ENCODE results near the gene PET100. TPM values are rescaled to one million over a fixed set of nuclear protein-coding genes. Genes with fewer than 3 reads are reported as not detected.
"Not testable (repeated sequence)": the region's sequence is repeated elsewhere in the genome, so short reads cannot be mapped to it uniquely, and the experiment has no call there.

The PET100 gene
- total RNA-seq, 1 donor from 2014 or later = 91.7 TPM

GRCh38 chr19:7633698-7634097 lies 4.1 kb downstream of the PET100 start, which contains the start of gene PCP2:
TSS of gene PCP2 (minus strand) at chr19:7633719. CDS start at chr19:7633457, 262 bp downstream.
- no peak for ATAC-seq

DNA sequence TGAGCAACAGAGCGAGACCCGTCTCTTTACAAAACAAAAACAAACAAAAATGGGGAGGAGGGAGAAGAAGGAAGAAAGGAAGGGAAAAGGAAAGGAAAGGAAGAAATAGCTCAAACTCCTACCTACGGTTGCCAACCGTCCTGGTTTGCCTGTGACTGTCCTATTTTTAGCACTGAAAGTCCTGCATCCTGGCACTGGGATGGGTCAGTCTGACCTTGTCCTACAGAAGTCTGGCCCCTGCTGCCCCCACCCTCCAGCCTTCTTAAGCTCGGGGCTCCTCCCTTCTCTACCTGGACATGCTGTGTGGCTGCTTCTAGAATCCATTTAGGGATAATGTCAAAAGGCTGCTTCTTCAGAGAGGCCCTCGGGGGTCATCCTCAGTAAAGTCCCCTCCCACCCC lies 6.1 kb downstream of the PET100 start:
- ATAC-seq = no peak

- ATAC-seq = no peak
These were observed 6.7 kb downstream of the PET100 start for GRCh38 chr19:7636317-7636690.

- ATAC-seq = peak; percentile 94
These were observed 7.2 kb downstream of the PET100 start, which contains the start of gene STXBP2 for GRCh38 chr19:7636691-7637373. TSS of gene STXBP2 (plus strand) at chr19:7637110. CDS start at chr19:7637150, 40 bp downstream.

DNA sequence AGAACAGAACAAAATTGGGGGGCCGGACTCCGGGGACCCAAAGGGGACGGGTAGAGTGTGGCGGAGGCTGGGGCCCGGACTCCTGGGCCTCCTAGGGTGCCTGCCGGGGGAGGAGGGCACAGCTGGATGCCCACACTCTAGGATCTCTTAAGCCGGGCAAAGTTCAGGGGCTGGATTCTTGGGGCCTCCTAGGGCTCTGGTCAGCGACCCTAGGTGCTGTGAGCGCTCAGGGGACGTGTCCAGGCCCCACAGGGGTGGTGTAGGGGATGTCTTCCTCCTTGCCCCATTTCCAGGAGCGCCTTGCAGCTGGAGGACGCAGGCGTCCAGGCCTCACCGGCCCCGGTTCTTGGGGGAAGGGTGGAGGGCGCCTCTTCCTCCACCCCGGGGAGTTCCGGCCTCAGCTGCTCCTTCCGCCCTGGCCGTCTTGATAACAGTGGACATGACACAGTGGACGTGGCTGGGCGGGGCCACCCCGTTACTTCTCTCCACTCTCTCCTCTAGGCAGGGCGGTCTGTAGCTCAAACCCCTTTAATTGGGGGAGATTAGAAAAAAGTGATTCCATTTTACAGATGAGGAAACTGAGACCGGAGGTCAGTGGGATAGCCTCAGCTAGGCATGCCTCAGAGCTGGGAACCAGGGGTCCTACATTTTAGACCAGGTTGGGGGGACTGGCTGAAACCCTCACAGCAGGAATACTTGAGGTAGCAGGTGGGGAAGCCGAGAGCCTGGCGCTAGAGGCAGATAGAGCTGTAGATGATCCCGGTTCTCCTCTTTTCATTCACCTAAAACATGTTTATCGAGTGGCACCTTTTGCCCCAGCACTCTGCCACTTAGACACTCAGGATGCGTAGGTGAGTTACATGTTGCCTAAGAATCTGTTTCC lies 8.0 kb downstream of the PET100 start:
- peak; percentile 32 for ATAC-seq

GRCh38 chr19:7638802-7639465 lies 9.3 kb downstream of the PET100 start:
- ATAC-seq = no peak

DNA sequence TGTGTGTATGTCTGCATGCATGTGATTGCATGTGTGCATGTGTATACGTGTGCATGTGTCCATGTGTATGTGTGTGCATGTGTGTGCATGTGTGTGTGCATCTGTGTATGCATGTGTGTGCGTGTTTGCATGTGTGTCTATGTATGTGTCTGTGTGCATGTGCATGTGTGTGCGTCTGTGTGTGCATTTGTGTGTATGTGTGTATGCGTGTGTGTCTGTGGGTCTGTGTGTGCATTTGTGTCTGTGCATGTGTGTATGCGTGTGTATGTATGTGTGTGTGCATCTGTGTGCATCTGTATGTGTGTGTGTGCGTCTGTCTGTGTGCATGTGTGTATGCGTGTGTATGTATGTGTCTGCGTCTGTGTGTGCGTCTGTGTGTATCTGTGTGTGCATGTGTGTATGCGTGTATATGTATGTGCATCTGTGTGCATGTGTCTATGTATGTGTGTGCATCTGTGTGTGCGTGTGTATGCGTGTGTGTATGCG lies 10.3 kb downstream of the PET100 start:
- no peak for ATAC-seq

- ATAC-seq = no peak
These were observed 11.2 kb downstream of the PET100 start for GRCh38 chr19:7640803-7641202.

DNA sequence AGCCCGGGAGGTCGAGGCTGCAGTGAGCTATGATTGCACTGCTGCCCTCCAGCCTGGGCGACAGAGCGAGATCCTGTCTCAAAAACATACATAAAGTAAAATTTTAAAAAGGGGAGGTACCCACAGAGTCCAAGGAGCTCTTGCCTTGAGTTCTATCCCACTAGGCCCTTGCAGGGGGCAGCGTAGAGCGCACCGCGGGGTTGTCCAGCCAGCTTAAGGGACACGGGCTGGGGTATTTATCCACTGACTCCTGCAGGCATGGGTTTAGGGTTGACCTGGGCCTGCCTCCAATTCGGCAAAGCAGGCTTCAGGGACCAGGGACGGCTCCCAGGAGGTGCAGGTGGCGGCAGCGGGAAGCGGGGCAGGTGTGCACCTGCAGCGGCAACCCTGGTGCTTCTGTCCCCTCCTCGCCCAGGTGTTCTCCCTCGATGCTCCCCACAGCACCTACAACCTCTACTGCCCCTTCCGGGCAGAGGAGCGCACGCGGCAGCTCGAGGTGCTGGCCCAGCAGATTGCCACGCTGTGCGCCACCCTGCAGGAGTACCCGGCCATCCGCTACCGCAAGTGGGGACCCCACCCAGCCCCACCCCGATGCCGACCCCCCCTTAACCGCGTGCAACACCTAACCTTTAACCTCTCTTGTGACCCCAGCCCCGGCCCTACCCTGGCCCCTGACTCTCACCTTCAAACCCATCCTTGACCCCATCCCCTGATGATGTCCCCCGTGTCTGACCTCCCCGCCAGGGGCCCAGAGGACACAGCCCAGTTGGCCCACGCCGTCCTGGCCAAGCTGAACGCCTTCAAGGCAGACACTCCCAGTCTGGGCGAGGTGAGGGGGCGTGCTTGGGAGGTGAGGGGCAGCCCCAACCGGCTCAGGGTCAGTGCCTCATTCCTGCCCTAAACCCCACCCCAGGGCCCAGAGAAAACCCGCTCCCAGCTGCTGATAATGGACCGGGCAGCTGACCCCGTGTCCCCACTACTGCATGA lies 12.0 kb downstream of the PET100 start:
- ATAC-seq = no peak

DNA sequence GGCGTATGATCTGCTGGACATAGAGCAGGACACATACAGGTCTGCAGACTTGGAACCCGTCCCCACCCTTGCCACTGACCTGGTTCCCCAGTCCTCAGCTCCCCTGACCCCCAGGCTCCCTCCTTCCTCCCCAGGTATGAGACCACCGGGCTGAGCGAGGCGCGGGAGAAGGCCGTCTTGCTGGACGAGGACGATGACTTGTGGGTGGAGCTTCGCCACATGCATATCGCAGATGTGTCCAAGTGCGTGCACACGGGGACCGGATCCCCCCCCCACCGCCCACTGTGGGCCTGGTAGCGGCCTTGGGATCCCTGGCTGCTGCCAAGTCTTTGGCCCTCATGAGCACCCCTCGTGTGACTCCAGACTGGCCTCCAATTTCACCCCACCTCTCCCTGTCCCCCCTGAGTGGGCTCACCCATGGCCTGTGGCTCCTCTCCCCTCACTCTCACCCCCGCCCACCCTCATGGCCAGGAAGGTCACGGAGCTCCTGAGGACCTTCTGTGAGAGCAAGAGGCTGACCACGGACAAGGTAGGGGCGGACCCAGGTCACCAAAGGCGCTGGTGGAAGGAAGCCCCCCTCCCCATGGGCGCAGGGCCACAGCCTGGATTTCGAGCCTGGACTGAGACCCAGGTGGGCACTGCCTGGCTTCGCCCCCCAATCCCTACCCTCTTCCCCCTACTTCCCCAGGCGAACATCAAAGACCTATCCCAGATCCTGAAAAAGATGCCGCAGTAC lies 12.9 kb downstream of the PET100 start:
- no peak for ATAC-seq

DNA sequence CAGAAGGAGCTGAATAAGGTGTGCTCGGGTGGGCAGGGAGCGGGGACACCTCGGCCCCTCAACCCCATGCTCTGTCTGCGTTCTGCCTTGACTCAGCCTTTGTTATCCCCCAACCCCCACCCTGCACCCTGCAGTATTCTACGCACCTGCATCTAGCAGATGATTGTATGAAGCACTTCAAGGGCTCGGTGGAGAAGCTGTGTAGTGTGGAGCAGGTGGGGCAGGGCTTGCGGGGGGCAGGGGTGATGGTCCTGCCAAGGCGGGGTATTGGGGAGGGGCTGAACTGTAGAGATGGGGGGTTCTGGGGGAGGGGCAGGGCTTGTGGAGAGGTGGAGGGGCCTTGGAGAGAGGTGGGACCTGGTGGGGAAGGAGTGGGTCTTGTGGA lies 13.4 kb downstream of the PET100 start:
- ATAC-seq = no peak

DNA sequence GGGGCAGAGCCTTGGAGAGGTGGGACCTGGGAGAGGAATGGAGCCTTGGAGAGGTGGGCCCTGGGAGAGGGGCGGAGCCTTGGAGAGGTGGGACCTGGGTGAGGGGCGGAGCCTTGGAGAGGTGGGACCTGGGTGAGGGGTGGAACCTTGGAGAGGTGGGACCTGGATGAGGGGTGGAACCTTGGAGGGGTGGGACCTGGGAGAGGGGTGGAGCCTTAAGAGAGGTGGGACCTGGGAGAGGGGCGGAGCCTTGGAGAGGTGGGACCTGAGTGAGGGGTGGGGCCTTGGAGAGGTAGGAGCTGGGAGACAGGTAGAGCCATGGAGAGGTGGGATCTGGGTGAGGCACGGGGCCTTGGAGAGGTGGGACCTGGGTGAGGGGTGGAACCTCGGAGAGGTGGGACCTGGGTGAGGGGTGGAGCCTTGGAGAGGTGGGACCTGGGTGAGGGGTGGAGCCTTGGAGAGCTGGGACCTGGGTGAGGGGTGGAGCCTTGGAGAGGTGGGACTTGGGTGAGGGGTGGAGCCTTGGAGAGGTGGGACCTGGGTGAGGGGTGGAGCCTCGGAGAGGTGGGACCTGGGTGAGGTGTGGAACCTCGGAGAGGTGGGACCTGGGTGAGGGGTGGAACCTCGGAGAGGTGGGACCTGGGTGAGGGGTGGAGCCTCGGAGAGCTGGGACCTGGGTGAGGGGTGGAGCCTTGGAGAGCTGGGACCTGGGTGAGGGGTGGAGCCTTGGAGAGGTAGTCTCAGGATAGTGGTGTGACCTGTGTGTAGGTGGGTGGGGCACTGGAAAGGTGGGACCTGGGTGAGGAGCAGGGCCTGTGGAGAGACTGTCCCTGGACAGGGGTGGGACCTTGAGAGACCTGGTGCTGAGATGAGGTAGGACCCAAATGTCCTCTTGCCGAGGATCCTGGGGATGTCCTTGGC lies 14.3 kb downstream of the PET100 start:
- not testable (repeated sequence) for ATAC-seq

DNA sequence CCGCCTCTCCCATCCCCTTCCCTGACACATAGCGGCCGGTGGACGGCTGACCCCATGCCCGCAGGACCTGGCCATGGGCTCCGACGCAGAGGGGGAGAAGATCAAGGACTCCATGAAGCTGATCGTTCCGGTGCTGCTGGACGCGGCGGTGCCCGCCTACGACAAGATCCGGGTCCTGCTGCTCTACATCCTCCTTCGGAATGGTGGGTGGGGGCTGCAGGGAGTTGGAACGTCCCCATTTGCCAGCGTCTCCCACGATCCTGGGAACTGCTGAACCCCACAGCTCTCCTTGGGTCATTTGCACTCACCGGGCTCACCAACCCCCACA lies 14.9 kb downstream of the PET100 start:
- ATAC-seq = no peak

DNA sequence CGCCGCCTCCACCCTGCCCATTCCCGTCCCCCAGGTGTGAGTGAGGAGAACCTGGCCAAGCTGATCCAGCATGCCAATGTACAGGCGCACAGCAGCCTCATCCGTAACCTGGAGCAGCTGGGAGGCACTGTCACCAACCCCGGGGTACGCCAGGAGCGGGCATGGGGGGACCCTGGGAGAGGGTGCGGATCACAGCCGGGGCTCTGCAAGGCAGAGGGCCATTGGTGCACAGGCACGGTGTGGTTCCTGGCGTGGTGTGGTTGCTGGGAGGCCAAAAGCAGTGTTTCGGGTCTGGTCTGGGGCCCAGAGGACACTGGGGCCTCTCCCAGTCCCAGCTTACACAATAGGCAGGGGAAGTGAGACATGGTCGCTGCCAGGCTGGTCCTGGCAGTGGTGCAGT lies 15.6 kb downstream of the PET100 start:
- ATAC-seq = no peak

DNA sequence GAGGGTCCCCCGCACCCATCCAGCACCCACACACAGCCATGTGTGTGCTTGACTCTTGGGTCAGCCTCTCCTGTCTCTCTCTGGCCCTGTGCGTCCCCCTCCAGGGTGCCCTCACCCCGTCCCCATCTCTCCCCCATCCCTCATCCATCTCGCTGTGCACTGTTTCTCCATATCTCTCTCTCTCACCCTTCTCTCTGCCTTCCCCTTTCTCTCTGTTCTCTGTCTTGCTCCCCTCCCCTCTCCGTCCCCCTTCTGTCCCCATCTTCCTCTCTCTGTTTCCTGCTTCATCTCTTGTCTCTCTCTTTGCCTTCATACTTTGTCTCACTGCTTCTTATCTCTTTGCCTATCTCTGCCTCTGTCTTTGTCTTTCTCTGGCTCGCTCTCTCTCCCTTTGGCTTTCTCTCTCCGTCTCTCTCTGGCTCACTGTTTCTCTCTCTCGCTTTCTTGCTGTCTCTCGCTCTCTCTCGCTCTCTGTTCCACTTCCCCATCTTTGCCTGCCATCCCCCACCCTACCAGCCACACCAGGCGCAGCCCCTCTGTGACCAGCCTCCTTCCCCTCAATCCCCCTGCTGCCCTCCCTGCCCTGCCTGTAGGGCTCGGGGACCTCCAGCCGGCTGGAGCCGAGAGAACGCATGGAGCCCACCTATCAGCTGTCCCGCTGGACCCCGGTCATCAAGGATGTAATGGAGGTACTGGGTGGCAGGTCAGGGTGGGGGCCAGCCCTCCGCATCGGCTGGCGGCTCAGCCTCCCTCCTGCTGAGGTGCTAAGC lies 16.2 kb downstream of the PET100 start:
- no peak for ATAC-seq

GRCh38 chr19:7646426-7646700 lies 16.8 kb downstream of the PET100 start:
- ATAC-seq = no peak

GRCh38 chr19:7647156-7647555 lies 17.6 kb downstream of the PET100 start:
- ATAC-seq = no peak

- ATAC-seq = no peak
These were observed 18.8 kb downstream of the PET100 start for GRCh38 chr19:7648265-7649014.

GRCh38 chr19:7650148-7650547 lies 20.6 kb downstream of the PET100 start:
- ATAC-seq = no peak

All from esophagus mucosa (tissue), 1 donor.